Psoas muscle (tissue), 8 donors: Measurements from ENCODE around the gene ME3. TPM values are rescaled to one million over a fixed set of nuclear protein-coding genes. Genes with fewer than 3 reads are reported as not detected.
A peak's percentile ranks its signal among the peaks of the same experiment; 100 is the strongest.

ENCODE experiments used
- ATAC-seq, 4 donors: fragments of 200-7000 bp; cut with Tn5 transposase; one replicate each; pipeline ENCODE4 v1.9.1; 2020; ENCODE audit warnings: moderate library complexity in 3 of 4, mild to moderate bottlenecking in 2 of 4
- DNase-seq, 2 donors: peaks; one replicate each; pipeline ENCODE4 v3.0.0-alpha.2; 2020
- H3K27ac ChIP-seq: fragments of 200-600 bp; one replicate; pipeline ENCODE4 v1.8.0; 2022
- H3K27me3 ChIP-seq, 3 donors: fragments of 200-600 bp in 1 of 3; one replicate each; pipeline versions ENCODE4 v1.6.1 to v1.8.0; 2013 to 2022; ENCODE audit warnings: low read length in 2 of 3, mild to moderate bottlenecking in 2 of 3, moderate library complexity in 1 of 3; ENCODE audit not compliant: insufficient read depth in 3 of 3
- H3K36me3 ChIP-seq, 2 donors: fragments of 200-600 bp in 1 of 2; one replicate each; pipeline versions ENCODE4 v1.6.1 to v1.8.0; 2013 to 2022; ENCODE audit warnings: low read depth in 1 of 2, mild to moderate bottlenecking in 1 of 2, moderate library complexity in 1 of 2; ENCODE audit not compliant: insufficient read depth in 1 of 2
- H3K4me1 ChIP-seq: fragments of 200-600 bp; one replicate; pipeline ENCODE4 v1.8.0; 2022
- H3K4me3 ChIP-seq: fragments of 200-600 bp; one replicate; pipeline ENCODE4 v1.8.0; 2022; ENCODE audit warnings: mild to moderate bottlenecking
- H3K9me3 ChIP-seq: fragments of 200-600 bp; one replicate; pipeline ENCODE4 v1.8.0; 2022
- WGBS, 3 donors: extraction: QIAGEN DNeasy Blood & Tissue Kit; methylation state at CpG; one replicate each; pipeline versions ENCODE4 v1.1.6 to v1.1.7; 2013; 5-methylcytosine and 5-hydroxymethylcytosine counted together
- intact Hi-C, 2 donors: fragments of 100-400 bp; cut with DNase I; formaldehyde crosslinking; loops; one replicate each; pipeline versions ENCODE4 v1.11.0 to v1.14.2; 2022
- polyA plus RNA-seq, 3 donors: library from polyadenylated mRNA; stranded (reverse); fragments of 200-250 nt; gene quantifications; one replicate each; pipeline ENCODE4 v1.2.3, GENCODE V29; 2013
- total RNA-seq, 4 donors: library from RNA; stranded (reverse); fragmentation: NEBNext Ultra II Directional in 2 of 4; extraction: Animal tissue kit (Norgen Biotek cat#: 25700) in 2 of 4; gene quantifications; one replicate each; pipeline versions ENCODE4 v1.2.1 to v1.2.4, GENCODE V29; 2021 to 2023
- TF ChIP-seq, protein P1 (sequence below): fragments of 200-600 bp; IDR thresholded peaks from one replicate; pipeline ENCODE4 v1.8.0; 2022; ENCODE audit warnings: antibody characterized with exemption
- donor health status: healthy with polysubstance abuse.
- donor health status: DM: no; HTN: no; CAD: no; lungs with moderate emphysema.
- donor health status: Bipolar disorder and iron deficiency.
- donor health status: healthy.
- donor health status: DM: yes; HTN: yes; CAD: no.
- donor health status: DM: no; HTN: no; CAD: no.
- donor health status: DM: no; HTN: no; CAD: no.
- donor health status: DM: yes; HTN: yes; CAD: no.

ME3 gene
- total and polyA plus RNA-seq, 7 donors, result 5.1 to 19.5 (median 11.2) TPM

DNA sequence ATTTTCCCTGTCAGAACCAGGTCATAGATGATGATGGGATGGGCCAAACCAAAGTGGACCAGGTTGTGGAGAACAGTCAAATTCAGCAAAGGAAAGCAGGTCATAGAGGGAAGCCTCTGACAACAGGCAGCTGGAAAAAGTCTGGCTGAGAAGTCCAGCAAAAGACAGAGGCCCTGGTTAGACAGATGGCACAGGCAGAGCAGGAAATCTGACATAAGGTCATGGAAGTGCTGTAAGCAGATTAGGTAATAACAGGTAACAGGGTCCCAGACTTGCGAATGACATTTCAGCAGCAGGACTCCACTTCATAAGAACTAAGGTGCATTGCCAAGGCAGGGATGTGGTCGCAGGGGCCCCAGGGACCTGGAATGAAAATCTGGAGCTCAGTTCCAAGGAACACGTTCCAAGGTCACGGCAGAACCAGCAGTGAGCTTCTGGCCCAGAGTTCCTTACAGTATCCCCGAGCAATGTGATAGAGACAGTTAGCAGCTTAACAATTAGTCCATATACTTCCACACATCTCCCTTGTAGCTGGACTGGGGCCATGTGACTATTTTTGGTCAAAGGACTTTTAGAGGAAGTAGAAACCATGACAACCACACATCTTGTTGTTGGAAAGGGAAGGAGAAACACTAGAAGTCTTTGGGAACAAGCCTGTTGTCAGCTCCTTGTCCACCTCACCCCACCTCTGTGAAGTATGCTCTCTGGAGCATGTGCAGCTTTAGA, 75.4 kb downstream of the ME3 start:
- intact Hi-C loops, result no loop called here
- ATAC-seq (peak in 2 of 4 donors; percentile 28 to 30), DNase-seq (no peak)
- Histone ChIP-seq H3K9me3 (no peaks in the 10 kb centered on the region), H3K4me1 (peaks cover 23% of the 10 kb centered on the region), H3K4me3 (no peak overlapping the region), H3K36me3 (no peaks in the 10 kb centered on the region), H3K27ac (no peak overlapping the region), H3K27me3 (no peaks in the 10 kb centered on the region)
- TF ChIP-seq, protein P1, sequence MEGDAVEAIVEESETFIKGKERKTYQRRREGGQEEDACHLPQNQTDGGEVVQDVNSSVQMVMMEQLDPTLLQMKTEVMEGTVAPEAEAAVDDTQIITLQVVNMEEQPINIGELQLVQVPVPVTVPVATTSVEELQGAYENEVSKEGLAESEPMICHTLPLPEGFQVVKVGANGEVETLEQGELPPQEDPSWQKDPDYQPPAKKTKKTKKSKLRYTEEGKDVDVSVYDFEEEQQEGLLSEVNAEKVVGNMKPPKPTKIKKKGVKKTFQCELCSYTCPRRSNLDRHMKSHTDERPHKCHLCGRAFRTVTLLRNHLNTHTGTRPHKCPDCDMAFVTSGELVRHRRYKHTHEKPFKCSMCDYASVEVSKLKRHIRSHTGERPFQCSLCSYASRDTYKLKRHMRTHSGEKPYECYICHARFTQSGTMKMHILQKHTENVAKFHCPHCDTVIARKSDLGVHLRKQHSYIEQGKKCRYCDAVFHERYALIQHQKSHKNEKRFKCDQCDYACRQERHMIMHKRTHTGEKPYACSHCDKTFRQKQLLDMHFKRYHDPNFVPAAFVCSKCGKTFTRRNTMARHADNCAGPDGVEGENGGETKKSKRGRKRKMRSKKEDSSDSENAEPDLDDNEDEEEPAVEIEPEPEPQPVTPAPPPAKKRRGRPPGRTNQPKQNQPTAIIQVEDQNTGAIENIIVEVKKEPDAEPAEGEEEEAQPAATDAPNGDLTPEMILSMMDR, result no peak
- WGBS, 3 donors, result 19 to 31% (median 26%) methylated on average over 5 of the region's 5 CpGs

DNA sequence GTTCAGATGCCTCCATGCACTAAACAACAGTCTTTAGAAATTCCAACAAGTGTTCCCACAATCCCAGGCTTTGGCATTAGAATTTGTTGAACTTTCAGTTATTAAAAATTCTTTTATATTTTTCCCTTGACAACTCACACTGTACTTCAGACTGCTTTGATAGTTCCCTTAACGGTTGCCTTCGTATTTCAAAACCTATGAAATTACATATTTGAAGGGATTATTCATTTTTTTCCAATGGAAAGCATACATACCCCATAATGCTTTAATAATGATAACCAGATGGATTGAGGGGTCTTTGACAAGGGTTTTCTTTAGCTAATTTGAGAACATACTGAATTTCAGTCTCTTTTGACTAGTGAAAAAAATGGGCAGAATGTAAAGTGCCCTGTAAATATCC, 76.5 kb downstream of the ME3 start:
- Histone ChIP-seq H3K27ac (no peak overlapping the region), H3K9me3 (no peaks in the 10 kb centered on the region), H3K27me3 (no peaks in the 10 kb centered on the region), H3K4me1 (peaks cover 27% of the 10 kb centered on the region), H3K4me3 (no peak overlapping the region), H3K36me3 (no peaks in the 10 kb centered on the region)
- WGBS, 3 donors, result 89 to 97% (median 93%) methylated on average over 2 of the region's 2 CpGs
- no peak for ATAC-seq
- TF ChIP-seq, protein P1, result no peak
- no peak for DNase-seq
- intact Hi-C loops, result no loop called here

DNA sequence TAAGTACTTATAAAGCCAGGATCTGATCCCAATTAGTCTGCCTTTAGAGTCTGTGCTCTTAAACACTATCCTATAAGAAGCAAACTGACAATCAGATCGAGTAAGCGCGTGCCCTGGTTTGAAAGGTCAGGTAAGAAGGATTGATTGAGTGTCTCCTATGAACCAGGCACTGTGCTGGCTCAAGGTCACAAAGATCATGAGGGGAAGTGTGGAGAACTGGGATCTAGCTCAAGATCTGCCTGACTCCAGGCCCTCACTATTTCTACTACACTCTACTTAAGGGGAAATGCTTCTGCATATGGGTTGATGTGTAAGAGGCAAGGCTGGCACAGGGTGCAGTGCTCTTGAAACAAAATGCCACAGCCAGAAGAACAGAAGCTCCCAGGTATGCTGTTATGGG, 77.0 kb downstream of the ME3 start:
- Histone ChIP-seq H3K36me3 (no peaks in the 10 kb centered on the region), H3K4me1 (peaks cover 27% of the 10 kb centered on the region), H3K27me3 (no peaks in the 10 kb centered on the region), H3K27ac (no peak overlapping the region), H3K4me3 (no peak overlapping the region), H3K9me3 (no peaks in the 10 kb centered on the region)
- ATAC-seq (no peak), DNase-seq (no peak)
- intact Hi-C loops, result no loop called here
- TF ChIP-seq, protein P1, result no peak
- WGBS, 3 donors, result 79 to 93% (median 79%) methylated on average over 3 of the region's 3 CpGs

DNA sequence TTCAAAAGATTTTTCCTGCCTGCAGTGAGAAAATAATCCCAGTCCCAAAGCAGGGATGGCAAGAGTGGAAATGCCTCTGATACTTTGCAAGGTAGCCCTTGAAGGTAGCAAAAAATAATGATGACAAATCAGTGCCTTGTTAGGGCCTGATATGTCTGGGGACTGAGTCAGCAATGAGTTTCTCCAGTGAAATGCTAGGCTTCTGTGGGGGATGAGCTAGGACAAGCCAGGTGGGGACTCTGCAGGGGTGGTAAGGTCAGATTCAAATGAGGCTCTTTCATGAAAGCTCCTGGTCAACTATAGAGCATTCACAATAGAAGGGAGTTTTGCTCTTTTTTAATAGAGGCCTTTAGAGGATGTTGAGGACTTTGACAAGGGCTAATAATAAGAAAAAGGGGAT, 77.7 kb downstream of the ME3 start:
- H3K27ac ChIP-seq, result no peak overlapping the region
- H3K27me3 ChIP-seq, result no peaks in the 10 kb centered on the region
- no peaks in the 10 kb centered on the region for H3K36me3 ChIP-seq
- no peaks in the 10 kb centered on the region for H3K9me3 ChIP-seq
- no peak overlapping the region for H3K4me3 ChIP-seq
- TF ChIP-seq, protein P1, result no peak
- ATAC-seq (peak in 2 of 4 donors; percentile 29 to 32), DNase-seq (no peak)
- H3K4me1 ChIP-seq, result peaks cover 32% of the 10 kb centered on the region
- intact Hi-C loops, result no loop called here

DNA sequence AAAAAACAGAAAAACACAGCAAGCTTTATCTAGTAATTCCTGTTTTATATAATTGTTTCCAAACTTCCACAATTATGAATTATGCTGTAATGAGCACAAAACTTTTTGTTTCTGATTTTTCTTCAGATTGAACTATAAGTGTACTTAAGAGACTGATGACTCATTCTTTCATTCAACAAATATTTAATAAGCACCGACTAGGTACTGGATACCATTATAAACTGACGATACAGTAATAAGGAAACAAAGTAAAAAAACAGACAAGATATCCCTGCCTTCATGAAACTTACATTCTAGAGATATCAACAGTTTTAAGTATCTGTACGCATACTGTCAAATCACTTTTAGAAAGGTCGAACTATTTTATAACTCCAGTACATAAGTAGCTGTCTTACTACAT, 78.6 kb downstream of the ME3 start:
- TF ChIP-seq, protein P1, result no peak
- ATAC-seq (no peak), DNase-seq (no peak)
- no peak overlapping the region for H3K4me3 ChIP-seq
- no peak overlapping the region for H3K27ac ChIP-seq
- peaks cover 40% of the 10 kb centered on the region for H3K4me1 ChIP-seq
- H3K27me3 ChIP-seq, result no peaks in the 10 kb centered on the region
- H3K36me3 ChIP-seq, result no peaks in the 10 kb centered on the region
- intact Hi-C loops, result no loop called here
- WGBS, 3 donors, result 78 to 94% (median 82%) methylated on average over 4 of the region's 4 CpGs
- no peaks in the 10 kb centered on the region for H3K9me3 ChIP-seq
